Heart right ventricle (tissue), 16 donors: Measurements from ENCODE around the gene CDH13. TPM values are rescaled to one million over a fixed set of nuclear protein-coding genes. Genes with fewer than 3 reads are reported as not detected.

Experiments
- ATAC-seq, 8 donors: fragments of 200-7000 bp; cut with Tn5 transposase; one replicate each; pipeline ENCODE4 v1.9.1; 2020; ENCODE audit warnings: mild to moderate bottlenecking in 8 of 8, moderate library complexity in 8 of 8, moderate number of reproducible peaks in 1 of 8
- DNase-seq, 2 donors: peaks; one replicate each; pipeline ENCODE4 v3.0.0-alpha.2; 2020
- H3K27ac ChIP-seq, 10 donors: fragments of 200-600 bp; sonication (generic) in 2 of 10; one replicate each; pipeline versions ENCODE4 v1.5.0 to v1.8.0; 2020 to 2022; ENCODE audit warnings: mild to moderate bottlenecking in 3 of 10
- H3K27me3 ChIP-seq, 7 donors: fragments of 200-600 bp; one replicate each; pipeline ENCODE4 v1.8.0; 2021 to 2022; ENCODE audit warnings: mild to moderate bottlenecking in 2 of 7
- H3K36me3 ChIP-seq, 9 donors: fragments of 200-600 bp; sonication (generic) in 1 of 9; one replicate each; pipeline versions ENCODE4 v1.5.0 to v1.8.0; 2020 to 2022; ENCODE audit warnings: mild to moderate bottlenecking in 2 of 9
- H3K4me1 ChIP-seq, 9 donors: fragments of 200-600 bp; sonication (generic) in 1 of 9; one replicate each; pipeline versions ENCODE4 v1.5.0 to v1.8.0; 2020 to 2022; ENCODE audit warnings: mild to moderate bottlenecking in 4 of 9
- H3K4me3 ChIP-seq, 10 donors: fragments of 200-600 bp; sonication (generic) in 2 of 10; one replicate each; pipeline versions ENCODE4 v1.5.0 to v1.8.0; 2020 to 2022; ENCODE audit warnings: mild to moderate bottlenecking in 7 of 10, moderate library complexity in 2 of 10
- H3K9me3 ChIP-seq, 11 donors: fragments of 200-600 bp in 10 of 11; sonication (generic) in 2 of 11; one replicate each; pipeline versions ENCODE4 v1.5.0 to v1.8.0; 2013 to 2022; ENCODE audit warnings: mild to moderate bottlenecking in 2 of 11, control low read depth in 1 of 11, moderate library complexity in 1 of 11
- WGBS, 2 donors: extraction: QIAGEN DNeasy Blood & Tissue Kit; methylation state at CpG; one replicate each; pipeline ENCODE4 v1.1.7; 2013; ENCODE audit warnings: inconsistent platforms in 1 of 2; 5-methylcytosine and 5-hydroxymethylcytosine counted together
- intact Hi-C, 10 donors: fragments of 100-400 bp; cut with DNase I; formaldehyde crosslinking; loops; one replicate each; pipeline versions ENCODE4 v1.11.1 to v1.14.2; 2022
- polyA plus RNA-seq, 2 donors: library from polyadenylated mRNA; stranded (reverse); fragments of 200-250 nt; gene quantifications; one replicate each; pipeline ENCODE4 v1.2.3, GENCODE V29; 2013
- total RNA-seq, 10 donors: library from RNA; stranded (reverse); fragmentation: NEBNext Ultra II Directional in 3 of 10; extraction: Animal tissue kit (Norgen Biotek cat#: 25700) in 3 of 10; gene quantifications; one replicate each; pipeline versions ENCODE4 v1.2.1 to v1.2.4, GENCODE V29; 2021 to 2023
- TF ChIP-seq, protein P1 (sequence below), 9 donors: fragments of 200-600 bp; sonication (generic) in 2 of 9; IDR thresholded peaks; one replicate each; pipeline versions ENCODE4 v1.5.0 to v1.8.0; 2021 to 2022; ENCODE audit warnings: antibody characterized with exemption in 9 of 9, mild to moderate bottlenecking in 5 of 9, moderate library complexity in 1 of 9
- donor health status: Arrhythmogenic right ventricular cardiomyopathy.
- donor health status: ischemic (EF 13 %, LVEDD 7.1; RV severe dilation, severe dysfunction).
- donor health status: healthy with polysubstance abuse.
- donor health status: DM: no; HTN: yes; CAD: no.
- donor health status: DM: no; HTN: no; CAD: no.
- donor health status: ischemic (EF 25% LVEDD 6.9; RV normal size, moderate dysfunction).
- donor health status: ischemic (EF 25% LVEDD 5.7; RV mildly dilated, moderate dysfunction).
- donor health status: healthy.
- donor health status: DM: yes; HTN: yes; CAD: no.
- donor health status: Ischemic cardiomyopathy.
- donor health status: ischemic (EF 35%, LVEDD 5.7; RV mildly dilated, moderate dysfunction).
- donor health status: nonischemic (EF 11% LVEDD 7.7; RV severe dilation, severe dysfunction).
- donor health status: DM: yes; HTN: yes; CAD: no.
- donor health status: PGD.
- donor health status: ischemic (EF 29% LVEDD 5.4; RV normal size, mild dysfunction).
- donor health status: nonischemic (EF 23%, LVEDD 6.1; RV moderate dilation, normal function).

CDH13 gene
- total and polyA plus RNA-seq, 12 donors: 15.5 to 221 (median 168) TPM

DNA sequence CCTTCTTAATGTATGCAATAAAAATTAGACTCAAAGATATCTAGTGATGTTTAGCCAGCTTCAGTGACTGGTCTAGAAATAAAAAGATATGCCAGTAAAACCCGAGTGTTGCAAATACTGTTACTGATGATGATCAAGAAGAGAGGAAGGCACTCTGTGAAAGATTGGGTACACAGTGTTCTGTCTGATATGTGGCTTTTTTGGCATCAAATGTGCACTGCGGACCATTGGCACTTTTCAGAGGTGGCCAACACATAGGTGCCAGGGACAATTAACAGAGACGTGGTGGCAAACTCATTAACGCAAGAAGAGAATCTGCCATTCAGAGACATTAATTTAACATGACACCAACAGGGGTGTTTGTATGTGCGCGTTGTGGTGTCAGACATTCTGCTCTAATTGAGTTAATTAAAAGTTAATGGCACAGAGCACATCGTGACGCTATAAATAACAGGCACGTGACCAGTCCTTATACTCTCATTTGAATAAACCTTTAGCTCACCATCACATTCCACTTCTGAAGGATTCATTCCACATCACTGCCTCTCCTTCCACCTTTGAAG is 631.7 kb downstream of the CDH13 start:
- no peak for DNase-seq
- no peaks in the 10 kb centered on the region for H3K36me3 ChIP-seq
- TF ChIP-seq, protein P1, sequence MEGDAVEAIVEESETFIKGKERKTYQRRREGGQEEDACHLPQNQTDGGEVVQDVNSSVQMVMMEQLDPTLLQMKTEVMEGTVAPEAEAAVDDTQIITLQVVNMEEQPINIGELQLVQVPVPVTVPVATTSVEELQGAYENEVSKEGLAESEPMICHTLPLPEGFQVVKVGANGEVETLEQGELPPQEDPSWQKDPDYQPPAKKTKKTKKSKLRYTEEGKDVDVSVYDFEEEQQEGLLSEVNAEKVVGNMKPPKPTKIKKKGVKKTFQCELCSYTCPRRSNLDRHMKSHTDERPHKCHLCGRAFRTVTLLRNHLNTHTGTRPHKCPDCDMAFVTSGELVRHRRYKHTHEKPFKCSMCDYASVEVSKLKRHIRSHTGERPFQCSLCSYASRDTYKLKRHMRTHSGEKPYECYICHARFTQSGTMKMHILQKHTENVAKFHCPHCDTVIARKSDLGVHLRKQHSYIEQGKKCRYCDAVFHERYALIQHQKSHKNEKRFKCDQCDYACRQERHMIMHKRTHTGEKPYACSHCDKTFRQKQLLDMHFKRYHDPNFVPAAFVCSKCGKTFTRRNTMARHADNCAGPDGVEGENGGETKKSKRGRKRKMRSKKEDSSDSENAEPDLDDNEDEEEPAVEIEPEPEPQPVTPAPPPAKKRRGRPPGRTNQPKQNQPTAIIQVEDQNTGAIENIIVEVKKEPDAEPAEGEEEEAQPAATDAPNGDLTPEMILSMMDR (IDR thresholded peaks at IDR 0.05): no peak
- H3K4me1 ChIP-seq: peaks cover 0 to 9% (median 0%) of the 10 kb centered on the region in 9 donors
- no peaks in the 10 kb centered on the region for H3K27me3 ChIP-seq
- ATAC-seq: peak in 3 of 8 donors; percentile 79 to 86 (median 82)
- H3K9me3 ChIP-seq: no peaks in the 10 kb centered on the region
- WGBS, 2 donors: 57 to 72% methylated on average over 9 of the region's 9 CpGs
- intact Hi-C loops: no loop called here
- H3K27ac ChIP-seq: no peak overlapping the region
- H3K4me3 ChIP-seq: no peak overlapping the region

DNA sequence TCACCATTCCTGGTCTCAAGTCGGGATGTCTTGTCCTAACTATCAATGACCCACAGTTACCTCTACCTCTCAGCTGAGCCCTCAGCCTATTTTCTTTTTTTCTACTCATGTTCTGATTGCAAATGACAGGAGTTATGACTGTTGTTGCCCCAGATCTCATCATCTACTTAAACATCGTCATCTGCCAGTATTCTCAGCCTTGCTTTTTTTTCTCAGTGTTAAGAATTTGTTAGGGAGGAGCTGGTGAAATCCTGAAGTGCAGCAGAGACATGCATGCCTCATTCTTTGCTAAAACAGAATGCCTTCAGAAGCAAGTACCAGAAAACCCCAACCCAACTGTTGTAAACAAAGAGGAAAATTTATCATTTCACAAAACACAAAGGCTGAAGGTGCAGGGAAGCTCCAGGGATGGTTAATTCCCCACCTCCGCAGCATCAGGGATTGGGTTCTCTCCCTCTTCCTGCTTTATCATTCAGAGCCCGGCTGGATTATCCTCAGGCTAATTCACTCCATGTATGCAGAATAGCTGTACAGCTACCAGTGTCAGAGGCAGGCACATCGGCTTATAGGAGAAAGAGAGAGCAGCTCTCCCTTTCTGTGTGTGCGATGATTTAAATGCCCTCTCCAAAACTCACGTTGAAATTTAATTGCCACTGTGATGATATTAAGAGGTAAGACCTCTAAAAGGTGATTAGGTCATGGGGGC is 640.2 kb downstream of the CDH13 start:
- H3K27me3 ChIP-seq: no peaks in the 10 kb centered on the region
- H3K4me1 ChIP-seq: no peaks in the 10 kb centered on the region
- ATAC-seq (no peak), DNase-seq (no peak)
- intact Hi-C loops: no loop called here
- H3K36me3 ChIP-seq: no peaks in the 10 kb centered on the region
- no peak overlapping the region for H3K4me3 ChIP-seq
- H3K27ac ChIP-seq: no peak overlapping the region
- WGBS, 2 donors: 69 to 74% methylated on average over 7 of the region's 7 CpGs
- TF ChIP-seq, protein P1 (IDR thresholded peaks at IDR 0.05): no peak
- no peaks in the 10 kb centered on the region for H3K9me3 ChIP-seq

DNA sequence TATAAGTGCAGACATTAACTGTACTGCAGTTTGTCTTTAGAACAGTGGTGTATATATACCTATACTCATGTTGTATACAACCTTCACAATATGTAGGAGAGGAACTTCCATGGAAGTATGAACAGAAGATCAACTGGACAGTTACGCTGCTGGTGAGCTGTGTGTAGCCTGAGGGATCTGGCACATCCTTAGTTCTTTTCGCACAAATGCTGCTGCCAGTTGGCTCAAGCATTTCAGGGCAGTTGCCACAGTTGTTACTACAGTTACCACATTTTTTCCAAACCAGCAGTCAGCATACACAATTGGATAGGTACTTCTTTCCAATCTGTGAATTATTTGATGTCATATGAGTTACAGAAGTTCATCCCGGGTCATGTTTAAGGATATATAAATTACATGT is 641.4 kb downstream of the CDH13 start:
- WGBS, 2 donors: 83 to 89% methylated on average over 3 of the region's 3 CpGs
- peak in 3 of 8 donors; percentile 51 to 79 (median 61) for ATAC-seq
- H3K36me3 ChIP-seq: no peaks in the 10 kb centered on the region
- no peaks in the 10 kb centered on the region for H3K9me3 ChIP-seq
- H3K4me1 ChIP-seq: no peaks in the 10 kb centered on the region
- no peak overlapping the region for H3K4me3 ChIP-seq
- TF ChIP-seq, protein P1 (IDR thresholded peaks at IDR 0.05): no peak
- no peak overlapping the region for H3K27ac ChIP-seq
- no peaks in the 10 kb centered on the region for H3K27me3 ChIP-seq
- DNase-seq: no peak
- intact Hi-C loops: no loop called here

DNA sequence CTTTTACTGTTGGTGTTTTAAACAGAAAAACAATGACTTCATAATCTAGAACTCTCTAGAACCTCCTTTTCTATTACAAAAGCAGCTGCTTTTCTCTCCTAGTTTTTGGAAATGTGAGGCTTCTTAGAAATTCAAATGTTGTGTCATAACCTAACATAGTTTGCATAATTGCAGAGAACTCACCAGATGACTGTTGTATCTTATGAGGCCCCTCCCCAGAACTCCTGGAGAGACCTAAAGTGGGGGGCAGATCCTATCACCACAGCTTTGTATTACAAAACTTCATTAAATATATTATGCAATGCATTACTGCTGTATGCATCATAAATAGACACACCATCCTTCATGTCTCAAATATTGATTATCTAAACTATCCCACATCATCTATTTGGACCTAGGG is 642.3 kb downstream of the CDH13 start:
- DNase-seq (no peak), ATAC-seq (no peak)
- Histone ChIP-seq H3K36me3 (peaks cover 0 to 5% (median 0%) of the 10 kb centered on the region in 9 donors), H3K27me3 (no peaks in the 10 kb centered on the region), H3K4me1 (no peaks in the 10 kb centered on the region), H3K9me3 (no peaks in the 10 kb centered on the region), H3K27ac (no peak overlapping the region), H3K4me3 (no peak overlapping the region)
- intact Hi-C loops: no loop called here
- TF ChIP-seq, protein P1 (IDR thresholded peaks at IDR 0.05): no peak
